Peyer's patch (tissue), 4 donors: ENCODE measurements around the gene PRSS21. TPM values are rescaled to one million over a fixed set of nuclear protein-coding genes. Genes with fewer than 3 reads are reported as not detected.

Experiments
- DNase-seq, 3 donors: peaks; one replicate each; pipeline ENCODE4 v3.0.0-alpha.2; 2017 to 2019
- H3K27ac ChIP-seq, 4 donors: fragments of 200-600 bp; sonication (generic); one replicate each; pipeline ENCODE4 v1.5.1; 2016 to 2019
- H3K27me3 ChIP-seq, 2 donors: fragments of 200-600 bp; sonication (generic); one replicate each; pipeline ENCODE4 v1.5.1; 2019
- H3K36me3 ChIP-seq, 3 donors: fragments of 200-600 bp; sonication (generic); one replicate each; pipeline ENCODE4 v1.5.1; 2016 to 2019
- H3K4me1 ChIP-seq, 4 donors: fragments of 200-600 bp; sonication (generic); one replicate each; pipeline ENCODE4 v1.5.1; 2016 to 2019
- H3K4me3 ChIP-seq, 4 donors: fragments of 200-600 bp; sonication (generic); 1 replicate in 3 of 4; 2 replicates in 1 of 4; pipeline ENCODE4 v1.5.1; 2016 to 2019; ENCODE audit warnings: mild to moderate bottlenecking in 1 of 4
- H3K9me3 ChIP-seq, 4 donors: fragments of 200-600 bp; sonication (generic); one replicate each; pipeline ENCODE4 v1.5.1; 2016 to 2019; ENCODE audit warnings: mild to moderate bottlenecking in 1 of 4
- POLR2A ChIP-seq, 2 donors: fragments of 450-650 bp; IDR thresholded peaks; one replicate each; pipeline ENCODE4 v1.5.1; 2017; ENCODE audit warnings: antibody characterized with exemption in 2 of 2, mild to moderate bottlenecking in 2 of 2, moderate library complexity in 2 of 2
- total RNA-seq, 4 donors: library from RNA; depleted of rRNA; stranded (reverse); fragments of >200 nt; gene quantifications; one replicate each; pipeline ENCODE4 v1.1.0, GENCODE V29; 2016
- TF ChIP-seq, protein P1 (sequence below), 6 experiments: fragments of 450-650 bp in 4 of 6; fragments of 200-600 bp in 2 of 6; sonication (generic) in 1 of 6; IDR thresholded peaks; one replicate each; pipeline ENCODE4 v1.5.1; 2017 to 2019; ENCODE audit warnings: antibody characterized with exemption in 6 of 6, mild to moderate bottlenecking in 3 of 6, moderate library complexity in 1 of 6

The PRSS21 gene
- total RNA-seq, 4 donors from 2014 or later, result 0.88 TPM; not detected in 3

DNA sequence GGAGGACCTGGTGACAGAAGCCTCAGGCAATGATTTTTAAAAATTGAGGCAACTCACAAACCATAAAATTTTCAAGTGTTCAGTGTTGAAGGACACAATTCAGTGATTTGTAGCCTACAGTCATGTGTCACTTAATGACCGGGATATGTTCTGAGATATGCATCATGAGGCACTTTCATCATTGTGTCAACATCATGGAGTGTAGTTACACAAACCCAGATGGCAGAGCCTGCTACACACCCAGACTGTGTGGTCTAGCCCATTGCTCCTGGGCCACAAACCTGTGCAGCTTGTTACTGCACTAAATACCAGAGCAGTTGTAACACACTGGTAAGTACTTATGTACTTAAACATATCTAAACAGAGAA is 17.2 kb upstream of the PRSS21 start:
- DNase-seq, result peak in 1 of 3 donors; percentile 52
- no peaks in the 10 kb centered on the region for H3K4me1 ChIP-seq
- TF ChIP-seq, protein P1, sequence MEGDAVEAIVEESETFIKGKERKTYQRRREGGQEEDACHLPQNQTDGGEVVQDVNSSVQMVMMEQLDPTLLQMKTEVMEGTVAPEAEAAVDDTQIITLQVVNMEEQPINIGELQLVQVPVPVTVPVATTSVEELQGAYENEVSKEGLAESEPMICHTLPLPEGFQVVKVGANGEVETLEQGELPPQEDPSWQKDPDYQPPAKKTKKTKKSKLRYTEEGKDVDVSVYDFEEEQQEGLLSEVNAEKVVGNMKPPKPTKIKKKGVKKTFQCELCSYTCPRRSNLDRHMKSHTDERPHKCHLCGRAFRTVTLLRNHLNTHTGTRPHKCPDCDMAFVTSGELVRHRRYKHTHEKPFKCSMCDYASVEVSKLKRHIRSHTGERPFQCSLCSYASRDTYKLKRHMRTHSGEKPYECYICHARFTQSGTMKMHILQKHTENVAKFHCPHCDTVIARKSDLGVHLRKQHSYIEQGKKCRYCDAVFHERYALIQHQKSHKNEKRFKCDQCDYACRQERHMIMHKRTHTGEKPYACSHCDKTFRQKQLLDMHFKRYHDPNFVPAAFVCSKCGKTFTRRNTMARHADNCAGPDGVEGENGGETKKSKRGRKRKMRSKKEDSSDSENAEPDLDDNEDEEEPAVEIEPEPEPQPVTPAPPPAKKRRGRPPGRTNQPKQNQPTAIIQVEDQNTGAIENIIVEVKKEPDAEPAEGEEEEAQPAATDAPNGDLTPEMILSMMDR (IDR thresholded peaks at IDR 0.05), result no peak
- TF ChIP-seq POLR2A (IDR thresholded peaks at IDR 0.05), result no peak
- H3K9me3 ChIP-seq, result peaks cover 0 to 8% (median 2%) of the 10 kb centered on the region in 4 donors
- H3K27me3 ChIP-seq, result no peaks in the 10 kb centered on the region
- no peak overlapping the region for H3K4me3 ChIP-seq
- no peak overlapping the region for H3K27ac ChIP-seq
- H3K36me3 ChIP-seq, result no peaks in the 10 kb centered on the region

DNA sequence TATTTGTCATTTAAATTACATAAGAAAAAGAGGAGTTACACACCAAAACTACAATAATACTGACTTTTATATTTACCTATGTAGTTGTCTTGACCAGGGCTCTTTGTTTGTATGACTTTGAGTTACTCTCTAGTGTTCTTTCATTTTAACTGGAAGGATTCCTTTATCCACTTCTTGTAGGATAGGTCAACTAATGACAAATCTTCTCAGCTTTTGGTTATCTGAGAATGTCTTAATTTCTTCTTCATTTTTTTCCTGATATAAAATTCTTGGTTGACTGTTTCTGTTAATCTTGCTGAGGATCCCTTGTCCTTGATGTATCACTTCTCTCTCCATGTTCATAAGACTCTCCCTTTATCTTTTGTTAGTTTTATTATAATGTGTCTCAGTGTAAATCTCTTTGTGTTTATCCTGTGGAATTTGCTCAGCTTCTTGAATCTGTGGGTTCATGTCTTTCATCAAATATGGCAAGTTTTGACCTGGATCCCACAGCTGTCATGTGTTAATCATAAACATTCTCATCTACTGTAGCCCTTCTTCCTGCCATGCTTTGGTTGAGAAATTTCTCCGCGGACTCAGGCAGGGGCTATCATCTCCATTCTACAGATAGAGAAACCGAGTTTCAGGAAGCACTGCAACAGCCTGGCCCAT is 13.4 kb upstream of the PRSS21 start:
- no peak overlapping the region for H3K4me3 ChIP-seq
- H3K27me3 ChIP-seq, result no peaks in the 10 kb centered on the region
- no peak for DNase-seq
- TF ChIP-seq POLR2A (IDR thresholded peaks at IDR 0.05), result no peak
- TF ChIP-seq, protein P1 (IDR thresholded peaks at IDR 0.05), result no peak
- H3K4me1 ChIP-seq, result no peaks in the 10 kb centered on the region
- H3K9me3 ChIP-seq, result peaks cover 0 to 8% (median 2%) of the 10 kb centered on the region in 4 donors
- no peak overlapping the region for H3K27ac ChIP-seq
- H3K36me3 ChIP-seq, result no peaks in the 10 kb centered on the region

DNA sequence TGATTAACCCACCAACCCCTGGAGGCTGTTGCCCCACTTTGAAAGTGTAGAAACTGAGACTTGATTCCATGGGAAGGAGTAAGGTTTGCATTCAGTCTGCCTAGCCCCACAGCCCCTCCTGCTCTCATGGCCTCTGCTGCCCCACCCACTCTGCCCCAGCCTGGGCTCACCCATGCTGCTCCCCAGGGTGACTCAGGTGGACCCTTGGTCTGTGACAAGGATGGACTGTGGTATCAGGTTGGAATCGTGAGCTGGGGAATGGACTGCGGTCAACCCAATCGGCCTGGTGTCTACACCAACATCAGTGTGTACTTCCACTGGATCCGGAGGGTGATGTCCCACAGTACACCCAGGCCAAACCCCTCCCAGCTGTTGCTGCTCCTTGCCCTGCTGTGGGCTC is 12.3 kb upstream of the PRSS21 start:
- peak in 1 of 3 donors; percentile 39 for DNase-seq
- H3K9me3 ChIP-seq, result peaks cover 0 to 8% (median 2%) of the 10 kb centered on the region in 4 donors
- H3K4me3 ChIP-seq, result no peak overlapping the region
- H3K27ac ChIP-seq, result no peak overlapping the region
- TF ChIP-seq POLR2A (IDR thresholded peaks at IDR 0.05), result no peak
- TF ChIP-seq, protein P1 (IDR thresholded peaks at IDR 0.05), result no peak
- no peaks in the 10 kb centered on the region for H3K36me3 ChIP-seq
- H3K4me1 ChIP-seq, result no peaks in the 10 kb centered on the region
- no peaks in the 10 kb centered on the region for H3K27me3 ChIP-seq

DNA sequence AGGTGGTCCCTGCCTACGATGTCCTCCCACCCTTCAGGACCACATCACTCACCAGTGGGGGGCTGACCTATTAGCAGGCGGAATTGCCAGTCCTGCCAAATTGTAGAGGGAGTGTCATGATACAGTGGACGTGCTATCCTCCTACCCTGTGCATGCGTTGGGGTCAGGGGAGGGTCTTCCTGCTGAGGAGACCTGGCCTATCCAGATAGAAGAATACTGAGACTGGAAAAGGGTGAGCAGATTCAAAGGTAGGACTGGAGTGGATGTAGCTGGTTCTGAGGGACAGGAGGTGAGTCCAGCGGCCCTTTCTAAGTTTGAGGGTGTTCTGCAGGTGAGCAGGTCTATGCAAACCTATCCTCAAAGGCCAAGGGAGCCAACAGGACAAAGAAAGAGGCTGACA is 10.8 kb upstream of the PRSS21 start:
- peaks cover 0 to 8% (median 2%) of the 10 kb centered on the region in 4 donors for H3K9me3 ChIP-seq
- H3K27me3 ChIP-seq, result no peaks in the 10 kb centered on the region
- no peak for TF ChIP-seq POLR2A (IDR thresholded peaks at IDR 0.05)
- DNase-seq, result peak in 1 of 3 donors; percentile 6
- no peaks in the 10 kb centered on the region for H3K36me3 ChIP-seq
- H3K4me3 ChIP-seq, result no peak overlapping the region
- H3K4me1 ChIP-seq, result no peaks in the 10 kb centered on the region
- H3K27ac ChIP-seq, result no peak overlapping the region

DNA sequence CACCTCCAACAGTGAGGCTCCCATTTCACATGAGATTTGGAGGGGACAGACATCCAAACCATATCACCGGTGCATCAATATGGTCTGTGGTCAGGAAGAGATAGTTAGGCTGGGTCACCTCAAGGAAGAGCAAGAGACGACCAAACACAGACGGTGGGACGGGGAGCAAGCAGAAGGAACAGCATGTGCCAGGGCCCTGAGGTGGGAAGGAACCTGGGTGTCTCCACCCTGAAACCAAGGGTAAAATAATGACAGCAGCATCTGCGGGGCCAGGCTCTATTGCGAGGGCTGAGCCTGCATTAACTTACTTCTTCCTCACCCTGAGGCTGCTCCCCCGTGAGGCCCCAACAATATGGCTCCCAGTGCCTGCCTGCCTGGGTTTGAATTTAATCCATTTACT is 8.9 kb upstream of the PRSS21 start:
- DNase-seq, result peak in 1 of 3 donors; percentile 14
- H3K4me1 ChIP-seq, result no peaks in the 10 kb centered on the region
- no peak overlapping the region for H3K27ac ChIP-seq
- H3K9me3 ChIP-seq, result peaks cover 0 to 8% (median 2%) of the 10 kb centered on the region in 4 donors
- no peak for TF ChIP-seq POLR2A (IDR thresholded peaks at IDR 0.05)
- TF ChIP-seq, protein P1 (IDR thresholded peaks at IDR 0.05), result no peak
- no peak overlapping the region for H3K4me3 ChIP-seq
- H3K36me3 ChIP-seq, result no peaks in the 10 kb centered on the region
- H3K27me3 ChIP-seq, result no peaks in the 10 kb centered on the region

DNA sequence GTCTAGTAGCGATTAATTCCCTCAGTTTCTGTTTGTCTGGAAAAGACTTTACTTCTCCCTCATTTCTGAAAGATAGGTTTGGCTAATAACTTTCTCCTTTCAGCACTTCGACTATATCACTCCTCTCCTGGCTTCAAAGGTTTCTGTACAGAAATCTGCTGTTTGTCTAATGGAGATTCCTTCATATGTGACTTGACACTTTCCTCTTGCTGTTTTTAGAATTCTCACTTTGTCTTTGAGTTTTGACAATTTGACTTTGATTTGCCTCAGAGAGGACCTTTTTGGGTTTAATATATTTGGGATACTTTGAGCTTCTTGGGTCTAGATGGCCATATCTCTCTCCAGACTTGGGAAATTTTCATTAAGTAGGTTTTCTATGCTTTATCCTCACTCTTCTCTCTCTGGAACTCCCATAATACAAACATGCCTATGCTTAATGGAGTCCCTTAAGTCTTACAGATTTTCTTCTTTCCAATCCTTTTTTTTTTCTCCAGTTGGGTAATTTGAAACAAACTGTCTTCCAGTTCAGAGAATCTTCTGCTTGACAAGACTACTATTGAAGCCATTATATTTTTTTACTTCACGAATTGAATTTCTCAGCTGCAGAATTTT is 7.8 kb upstream of the PRSS21 start:
- DNase-seq, result no peak
- H3K4me3 ChIP-seq, result no peak overlapping the region
- no peaks in the 10 kb centered on the region for H3K4me1 ChIP-seq
- no peak overlapping the region for H3K27ac ChIP-seq
- H3K36me3 ChIP-seq, result no peaks in the 10 kb centered on the region
- peaks cover 0 to 4% (median 0%) of the 10 kb centered on the region in 4 donors for H3K9me3 ChIP-seq
- no peaks in the 10 kb centered on the region for H3K27me3 ChIP-seq
- TF ChIP-seq, protein P1 (IDR thresholded peaks at IDR 0.05), result no peak
- TF ChIP-seq POLR2A (IDR thresholded peaks at IDR 0.05), result no peak
